ENCODE data around the gene UBR3. TPM values are rescaled to one million over a fixed set of nuclear protein-coding genes. Genes with fewer than 3 reads are reported as not detected.
"Not testable (repeated sequence)": the region's sequence is repeated elsewhere in the genome, so short reads cannot be mapped to it uniquely, and the experiment has no call there.

UBR3 gene
- total and polyA plus RNA-seq, 10 donors, result 7.2 to 119 (median 54.3) TPM

DNA sequence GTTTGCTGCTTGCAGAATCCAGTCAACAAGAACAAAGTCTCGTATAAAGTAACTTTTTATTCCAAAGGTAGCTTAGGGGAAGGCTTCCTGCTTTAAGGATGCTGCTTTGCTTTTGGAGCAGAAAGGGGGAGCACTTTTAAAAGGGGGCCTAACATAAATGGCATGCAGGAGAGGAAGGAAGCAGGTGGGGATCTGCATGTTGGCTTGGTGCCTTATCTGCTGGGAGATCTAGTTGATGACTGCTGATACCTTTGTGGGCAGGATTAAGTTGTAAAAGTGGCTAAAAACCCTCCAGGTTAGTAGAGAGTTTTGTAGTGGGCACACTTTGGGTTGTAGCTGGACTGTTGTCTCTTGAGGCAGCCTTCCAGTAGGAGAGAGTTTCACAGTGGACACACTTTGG, 22.5 kb downstream of the UBR3 start:
- no peak for DNase-seq
- Histone ChIP-seq H3K9me3 (peaks cover 0 to 8% (median 5%) of the 10 kb centered on the region in 8 donors), H3K4me1 (peaks cover 0 to 38% (median 8%) of the 10 kb centered on the region in 6 donors), H3K27ac (no peak overlapping the region), H3K27me3 (replicated peaks in 1 of 7) (no peaks in the 10 kb centered on the region), H3K36me3 (peaks cover 0 to 14% (median 0%) of the 10 kb centered on the region in 6 donors), H3K4me3 (no peak overlapping the region)
- TF ChIP-seq POLR2AphosphoS5 (IDR thresholded peaks at IDR 0.05) (no peak), POLR2A (IDR thresholded peaks at IDR 0.05) (no peak), CTCF (IDR thresholded peaks at IDR 0.05 in 8 of 11, conservative IDR thresholded peaks at IDR 0.05 in 3 of 11) (no peak)
- 93 to 100% (median 96%) methylated on average over 1 of the region's 1 CpG for WGBS, 5 donors
- intact Hi-C loops (cut with DNase I; ENCODE audit: low total_unique reads), result no loop called here

GRCh38 chr2:169853041-169853668, 25.9 kb downstream of the UBR3 start:
- DNase-seq, result no peak
- intact Hi-C loops (cut with DNase I; ENCODE audit: low total_unique reads), result no loop called here
- peaks cover 0 to 18% (median 0%) of the 10 kb centered on the region in 6 donors for H3K36me3 ChIP-seq
- no peaks in the 10 kb centered on the region for H3K27me3 ChIP-seq (replicated peaks in 1 of 7)
- H3K4me1 ChIP-seq, result peaks cover 0 to 26% (median 6%) of the 10 kb centered on the region in 6 donors
- WGBS, 5 donors, result 72 to 89% (median 77%) methylated on average over 4 of the region's 4 CpGs
- no peak overlapping the region for H3K4me3 ChIP-seq
- peaks cover 0 to 15% (median 6%) of the 10 kb centered on the region in 8 donors for H3K9me3 ChIP-seq
- no peak overlapping the region for H3K27ac ChIP-seq
- TF ChIP-seq CTCF (IDR thresholded peaks at IDR 0.05 in 8 of 11, conservative IDR thresholded peaks at IDR 0.05 in 3 of 11) (no peak), POLR2AphosphoS5 (IDR thresholded peaks at IDR 0.05) (no peak), POLR2A (IDR thresholded peaks at IDR 0.05) (no peak)

- H3K9me3 ChIP-seq; H3K27ac ChIP-seq; H3K27me3 ChIP-seq (replicated peaks in 1 of 7); intact Hi-C loops (cut with DNase I; ENCODE audit: low total_unique reads); DNase-seq; H3K4me3 ChIP-seq: not testable (repeated sequence)
- WGBS, 5 donors, result 95% methylated on average over 24 to 42 of the region's 42 CpGs
- peaks cover 0 to 10% (median under 1%) of the 10 kb centered on the region in 6 donors for H3K36me3 ChIP-seq
- H3K4me1 ChIP-seq, result peaks cover 0 to 14% (median 6%) of the 10 kb centered on the region in 6 donors
Measured at GRCh38 chr2:169855281-169856258, 28.3 kb downstream of the UBR3 start.

GRCh38 chr2:169859423-169859822, 32.2 kb downstream of the UBR3 start:
- WGBS, 5 donors, result 94 to 98% (median 97%) methylated on average over 4 of the region's 4 CpGs
- H3K4me3 ChIP-seq, result no peak overlapping the region
- H3K9me3 ChIP-seq, result peaks cover 0 to 9% (median 0%) of the 10 kb centered on the region in 8 donors
- intact Hi-C loops (cut with DNase I; ENCODE audit: low total_unique reads), result no loop called here
- peaks cover 0 to 10% (median 3%) of the 10 kb centered on the region in 6 donors for H3K36me3 ChIP-seq
- TF ChIP-seq POLR2AphosphoS5 (IDR thresholded peaks at IDR 0.05) (no peak), CTCF (IDR thresholded peaks at IDR 0.05 in 8 of 11, conservative IDR thresholded peaks at IDR 0.05 in 3 of 11) (no peak), POLR2A (IDR thresholded peaks at IDR 0.05) (no peak)
- peaks cover 0 to 6% (median 2%) of the 10 kb centered on the region in 6 donors for H3K4me1 ChIP-seq
- H3K27ac ChIP-seq, result no peak overlapping the region
- DNase-seq, result no peak
- H3K27me3 ChIP-seq (replicated peaks in 1 of 7), result no peaks in the 10 kb centered on the region
